GM21528 (cell line): ENCODE results near the gene IMMP2L.
"Not testable (repeated sequence)": the region's sequence is repeated elsewhere in the genome, so short reads cannot be mapped to it uniquely, and the experiment has no call there.

Experiments
- ATAC-seq: cut with Tn5 transposase; IDR thresholded peaks from one replicate; pipeline ENCODE4 v1.9.1; 2021; ENCODE audit warnings: mild to moderate bottlenecking, moderate library complexity; ENCODE audit not compliant: unreplicated experiment, low FRiP score

Gene IMMP2L

DNA sequence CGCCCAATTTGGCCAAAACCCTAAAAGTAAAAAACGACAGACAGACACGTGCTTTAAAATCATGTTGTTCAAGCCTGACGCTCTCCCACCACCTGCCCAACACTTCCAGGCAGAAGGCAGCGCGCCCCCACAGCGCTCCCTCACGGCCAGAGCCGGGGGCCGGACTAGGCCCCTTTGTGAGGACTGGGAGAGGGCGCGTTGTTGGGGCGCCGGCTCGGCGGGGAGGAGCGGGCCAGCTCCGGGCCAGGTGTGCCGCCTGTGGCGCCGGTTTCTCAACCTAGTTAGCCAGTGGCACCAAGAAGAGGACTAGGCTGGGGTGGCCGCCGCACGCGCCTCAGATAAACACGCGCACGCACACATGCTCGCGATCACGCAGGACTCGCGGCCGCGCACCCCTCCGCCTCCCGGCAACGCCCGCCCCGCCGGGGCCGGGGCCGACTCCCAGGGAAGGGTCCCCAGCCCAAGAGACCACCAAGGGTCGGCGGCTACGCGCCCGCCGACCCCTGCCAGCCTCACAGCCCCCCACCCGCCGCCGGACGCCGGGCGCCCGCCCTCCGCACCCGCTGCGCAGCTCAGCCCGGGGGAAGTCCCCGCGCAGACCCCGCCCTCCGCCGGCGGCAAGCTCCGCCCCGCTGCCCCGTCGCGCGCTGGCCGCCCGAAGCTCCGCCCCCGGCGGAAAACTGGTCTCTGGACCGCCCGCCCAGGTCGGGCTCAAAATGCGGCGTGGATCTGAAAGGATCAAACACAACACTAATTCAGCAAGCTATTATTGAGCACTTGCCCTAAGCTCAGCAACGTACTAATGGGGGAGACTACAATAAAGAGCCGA, at the start of gene IMMP2L:
IMMP2L (minus strand) TSS at position 589 of the 829 bp plus-strand sequence.
- ATAC-seq: peak; percentile 92

DNA sequence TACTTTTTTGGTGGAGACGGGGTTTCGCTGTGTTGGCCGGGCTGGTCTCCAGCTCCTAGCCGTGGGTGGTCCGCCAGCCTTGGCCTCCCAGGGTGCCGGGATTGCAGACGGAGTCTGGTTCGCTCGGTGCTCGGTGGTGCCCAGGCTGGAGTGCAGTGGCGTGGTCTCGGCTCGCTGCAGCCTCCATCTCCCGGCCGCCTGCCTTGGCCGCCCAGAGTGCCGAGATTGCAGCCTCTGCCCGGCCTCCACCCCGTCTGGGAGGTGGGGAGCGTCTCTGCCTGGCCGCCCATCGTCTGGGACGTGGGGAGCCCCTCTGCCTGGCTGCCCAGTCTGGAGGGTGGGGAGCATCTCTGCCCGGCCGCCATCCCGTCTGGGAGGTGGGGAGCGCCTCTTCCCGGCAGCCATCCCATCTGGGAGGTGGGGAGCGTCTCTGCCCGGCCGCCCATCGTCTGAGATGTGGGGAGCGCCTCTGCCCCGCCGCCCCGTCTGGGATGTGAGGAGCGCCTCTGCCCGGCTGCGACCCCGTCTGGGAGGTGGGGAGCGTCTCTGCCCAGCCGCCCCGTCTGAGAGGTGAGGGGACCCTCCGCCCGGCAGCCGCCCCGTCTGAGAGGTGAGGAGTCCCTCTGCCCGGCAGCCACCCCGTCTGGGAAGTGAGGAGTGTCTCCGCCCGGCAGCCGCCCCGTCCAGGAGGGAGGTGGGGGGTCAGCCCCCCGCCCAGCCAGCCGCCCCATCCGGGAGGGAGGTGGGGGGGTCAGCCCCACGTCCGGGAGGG, 47.4 kb upstream of the IMMP2L start:
- not testable (repeated sequence) for ATAC-seq

DNA sequence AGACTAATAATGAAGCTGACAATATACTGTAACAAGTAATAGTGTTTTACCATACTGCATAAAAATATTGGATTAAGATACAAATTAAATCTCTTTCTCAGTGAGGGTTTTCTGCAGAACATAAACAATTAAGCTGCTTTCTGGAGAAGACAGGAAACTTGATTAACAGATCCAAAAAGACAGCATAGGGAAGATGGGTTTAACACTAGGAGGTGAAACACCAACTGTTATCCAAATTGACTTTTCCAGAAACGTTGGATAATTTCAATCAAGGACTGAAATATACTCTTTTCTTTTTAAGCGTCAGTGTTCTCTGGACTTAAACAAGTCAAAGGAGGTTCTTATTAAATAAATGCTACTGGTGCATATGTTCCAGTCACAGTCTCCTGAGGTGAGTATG, 45.3 kb upstream of the IMMP2L start:
- no peak for ATAC-seq

DNA sequence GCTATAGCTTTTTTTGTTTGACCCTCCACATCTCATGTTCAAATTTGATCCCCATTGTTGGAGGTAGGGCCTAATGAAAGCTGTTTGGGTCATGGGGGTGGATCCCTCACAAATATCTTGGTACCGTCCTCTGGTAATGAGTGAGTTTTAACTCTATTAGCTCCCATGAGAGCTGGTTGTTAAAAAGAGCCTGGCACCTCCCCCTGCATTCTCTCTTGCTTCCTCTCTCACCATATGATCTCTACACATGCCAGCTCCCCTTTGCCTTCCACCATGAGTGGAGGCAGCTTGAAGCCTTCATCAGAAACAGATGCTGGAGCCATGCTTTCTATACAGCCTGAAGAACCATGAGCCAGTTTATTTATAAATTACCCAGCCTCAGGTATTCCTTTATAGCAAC, 43.0 kb upstream of the IMMP2L start:
- ATAC-seq: no peak

DNA sequence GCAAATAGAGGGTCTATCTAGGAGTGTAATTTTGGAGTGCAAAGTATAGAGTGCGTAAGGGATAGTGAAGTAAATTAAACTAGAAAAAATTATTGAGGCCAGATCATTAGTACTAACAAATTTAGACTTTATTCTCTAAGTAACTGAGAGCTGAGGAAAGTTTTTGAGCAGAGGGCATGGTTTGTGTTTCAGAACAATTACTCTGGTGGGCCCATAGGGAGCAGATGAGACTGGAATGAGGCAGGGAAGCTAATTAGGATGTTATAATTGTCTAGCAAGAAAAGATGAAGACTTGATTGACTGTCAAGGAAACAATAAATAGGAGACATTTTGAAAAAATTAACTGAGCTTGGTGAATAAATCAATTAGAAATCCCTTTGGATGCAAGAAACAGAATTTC, 37.8 kb upstream of the IMMP2L start:
- no peak for ATAC-seq

DNA sequence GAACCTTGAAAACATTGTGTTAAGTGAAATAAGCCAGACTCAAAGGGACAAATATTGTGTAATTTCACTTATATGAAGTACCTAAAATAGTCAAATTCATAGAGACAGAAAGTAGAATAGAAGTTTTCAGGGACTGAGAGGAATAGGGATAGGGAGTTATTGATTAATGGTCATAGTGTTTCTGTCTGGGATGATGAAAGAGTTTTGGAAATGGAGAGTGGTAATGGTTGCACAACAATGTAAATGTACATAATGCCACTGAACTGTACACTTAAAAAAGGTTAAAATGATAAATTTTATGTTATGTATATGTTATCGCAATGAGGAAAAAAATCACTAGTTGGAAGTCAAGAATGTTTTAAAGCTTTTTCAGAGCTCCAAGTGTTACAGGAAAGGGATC, 33.5 kb upstream of the IMMP2L start:
- ATAC-seq: no peak

DNA sequence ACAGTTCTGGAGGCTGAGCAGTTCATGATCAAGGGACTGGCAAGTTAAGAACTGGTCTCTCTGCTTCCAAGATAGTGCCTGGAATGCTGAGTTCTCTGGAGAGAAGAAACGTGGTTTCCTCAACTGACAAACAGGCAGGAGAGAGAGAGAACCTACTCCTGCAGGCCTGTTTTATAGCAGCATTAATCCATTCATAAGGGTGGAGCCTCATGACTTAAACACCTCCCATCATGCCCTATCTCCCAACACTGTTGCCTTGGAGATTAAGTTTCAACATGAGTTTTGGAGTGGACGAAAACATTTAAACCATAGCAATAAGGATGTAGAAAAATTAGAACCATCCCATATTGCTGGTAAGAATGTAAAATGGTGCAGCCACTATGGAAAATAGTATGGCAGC, 32.3 kb upstream of the IMMP2L start:
- ATAC-seq: no peak

DNA sequence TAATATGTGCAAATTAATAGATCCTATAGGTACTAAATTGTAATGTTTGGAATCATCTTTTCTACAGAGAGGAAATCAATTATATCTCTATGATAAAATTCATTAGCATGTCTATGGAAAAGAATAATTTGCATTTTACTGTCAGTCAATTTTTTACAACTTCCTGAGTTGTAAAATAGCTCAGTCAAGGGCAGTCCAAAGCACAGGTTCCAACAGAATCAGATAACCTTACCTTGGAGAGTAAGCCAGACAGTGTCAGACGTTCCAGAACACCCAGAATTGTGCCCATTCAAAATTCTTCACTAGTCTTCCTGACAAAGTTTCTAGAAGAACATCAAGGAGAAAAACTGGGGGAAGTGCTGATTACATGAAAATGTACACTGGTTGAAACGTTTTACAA, 31.1 kb upstream of the IMMP2L start:
- ATAC-seq: no peak

DNA sequence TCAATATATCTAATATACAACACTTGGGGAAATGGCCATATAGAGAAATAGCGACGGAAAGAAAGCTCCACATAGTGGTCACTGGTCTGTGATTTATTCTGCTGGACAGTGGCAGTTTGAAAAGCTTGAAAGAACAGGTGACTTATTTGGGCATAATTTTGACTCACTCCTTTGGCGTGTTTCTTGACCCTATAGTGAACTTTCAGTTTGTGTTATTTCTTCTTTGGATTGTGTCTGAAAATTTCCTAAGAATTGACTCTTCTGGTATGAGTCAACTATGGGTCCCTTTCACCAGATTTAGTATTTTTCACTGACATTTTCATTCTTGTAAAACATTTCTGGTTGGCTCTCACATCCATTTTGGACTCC, 25.8 kb upstream of the IMMP2L start:
- ATAC-seq: no peak

DNA sequence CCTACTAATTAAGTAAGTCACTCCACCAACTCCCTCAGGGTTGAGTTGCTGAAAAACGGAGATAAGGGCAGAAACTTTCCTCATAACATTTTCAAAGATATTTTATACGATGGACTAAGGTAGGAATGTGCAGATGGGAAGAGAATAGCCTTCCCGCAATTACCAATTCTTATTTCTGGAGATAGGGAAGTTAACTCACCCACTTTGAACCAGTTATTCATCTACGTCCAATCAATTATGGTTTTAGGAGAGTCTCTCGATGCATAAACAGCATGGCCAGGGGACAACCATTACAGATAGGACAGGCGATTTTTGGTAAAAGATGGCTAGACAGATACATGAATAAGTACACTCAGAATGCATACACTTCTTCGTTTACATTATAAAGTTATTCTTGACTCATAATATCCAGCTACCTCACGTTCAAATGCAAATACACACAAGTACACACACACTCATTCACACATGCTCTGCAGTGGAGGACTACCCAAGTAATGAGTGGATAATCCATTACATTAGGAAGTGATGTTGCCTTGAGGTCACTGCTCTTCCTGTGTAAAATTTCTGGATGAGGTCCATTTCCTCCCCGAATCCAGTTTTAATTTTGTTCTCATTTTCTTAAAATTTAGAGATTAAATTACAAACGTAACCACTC, 25.2 kb upstream of the IMMP2L start:
- no peak for ATAC-seq

DNA sequence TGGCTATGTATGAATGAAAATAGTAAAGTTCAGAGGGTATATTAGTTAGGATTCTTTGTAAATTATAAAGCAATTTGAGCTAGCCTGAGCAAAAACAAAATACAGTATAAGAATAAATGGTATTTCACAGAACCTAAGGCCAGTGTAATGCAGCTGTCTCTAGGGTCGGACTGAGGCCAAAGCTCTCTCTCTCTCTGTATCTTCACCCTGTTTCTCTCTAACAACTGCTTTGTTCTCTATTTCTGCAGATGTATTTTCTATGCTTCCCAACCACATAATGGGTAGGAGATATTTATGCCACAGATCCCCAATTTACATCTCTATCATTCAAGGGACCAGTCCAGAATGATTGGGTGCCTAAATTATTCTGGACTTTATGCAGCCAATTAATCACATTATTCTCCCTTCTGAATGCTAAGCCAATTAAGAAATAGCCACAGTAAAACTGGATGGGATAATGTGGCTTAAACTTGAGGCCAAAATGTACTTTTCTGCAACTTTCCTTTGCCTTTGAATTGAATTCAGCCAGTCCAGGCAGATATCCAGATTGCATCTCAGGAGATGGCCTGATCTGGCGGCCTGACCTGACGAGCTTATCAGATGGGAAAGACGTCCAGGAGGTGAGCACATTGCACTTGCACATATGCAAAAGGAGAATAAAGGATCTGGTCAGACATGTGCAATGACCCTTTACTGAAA, 24.6 kb upstream of the IMMP2L start:
- no peak for ATAC-seq

DNA sequence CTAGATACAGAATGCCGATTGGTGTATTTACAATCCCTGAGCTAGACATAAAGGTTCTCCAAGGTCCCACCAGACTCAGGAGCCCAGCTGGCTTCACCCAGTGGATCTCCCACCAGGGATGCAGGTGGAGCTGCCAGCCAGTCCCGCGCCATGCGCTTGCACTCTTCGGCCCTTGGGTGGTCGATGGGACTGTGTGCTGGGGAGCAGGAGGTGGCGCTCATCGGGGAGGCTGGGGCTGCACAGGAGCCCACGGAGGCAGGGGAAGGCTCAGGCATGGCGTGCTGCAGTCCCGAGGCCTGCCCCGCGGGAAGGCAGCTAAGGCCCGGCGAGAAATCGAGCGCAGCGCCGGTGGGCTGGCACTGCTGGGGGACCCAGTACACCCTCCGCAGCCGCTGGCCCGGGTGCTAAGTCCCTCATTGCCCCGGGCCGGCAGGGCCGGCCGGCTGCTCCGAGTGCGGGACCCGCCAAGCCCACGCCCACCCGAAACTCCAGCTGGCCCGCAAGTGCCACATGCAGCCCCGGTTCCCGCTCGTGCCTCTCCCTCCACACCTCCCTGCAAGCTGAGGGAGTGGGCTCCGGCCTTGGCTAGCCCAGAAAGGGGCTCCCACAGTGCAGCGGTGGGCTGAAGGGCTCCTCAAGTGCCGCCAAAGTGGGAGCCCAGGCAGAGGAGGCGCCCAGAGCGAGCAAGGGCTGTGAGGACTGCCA, 19.6 kb upstream of the IMMP2L start:
- not testable (repeated sequence) for ATAC-seq

DNA sequence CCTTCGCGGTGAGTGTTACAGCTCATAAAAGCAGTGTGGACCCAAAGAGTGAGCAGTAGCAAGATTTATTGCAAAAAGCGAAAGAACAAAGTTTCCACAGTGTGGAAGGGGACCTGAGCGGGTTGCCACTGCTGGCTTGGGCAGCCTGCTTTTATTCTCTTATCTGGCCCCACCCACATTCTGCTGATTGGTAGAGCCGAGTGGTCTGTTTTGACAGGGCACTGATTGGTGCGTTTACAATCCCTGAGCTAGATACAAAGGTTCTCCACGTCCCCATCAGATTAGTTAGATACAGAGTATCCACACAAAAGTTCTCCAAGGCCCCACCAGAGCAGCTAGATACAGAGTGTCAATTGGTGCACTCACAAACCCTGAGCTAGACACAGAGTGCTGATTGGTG, 18.9 kb upstream of the IMMP2L start:
- not testable (repeated sequence) for ATAC-seq

DNA sequence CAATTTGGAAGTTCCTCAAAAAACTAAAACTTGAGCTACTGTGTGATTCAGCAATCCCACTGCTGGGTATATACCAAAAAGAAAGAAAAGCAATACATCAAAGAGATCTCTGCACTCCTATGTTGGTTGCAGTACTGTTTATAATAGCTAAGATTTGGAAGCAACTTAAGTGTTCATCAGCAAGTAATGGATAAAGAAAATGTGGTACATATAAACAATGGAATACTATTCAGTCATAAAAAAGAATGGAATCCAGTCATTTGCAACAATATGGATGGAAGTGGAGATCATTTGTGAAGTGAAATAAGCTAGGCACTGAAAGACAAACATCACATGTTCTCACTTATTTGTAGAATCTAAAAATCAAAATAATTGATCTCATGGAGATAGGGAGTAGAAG, 16.5 kb upstream of the IMMP2L start:
- no peak for ATAC-seq

DNA sequence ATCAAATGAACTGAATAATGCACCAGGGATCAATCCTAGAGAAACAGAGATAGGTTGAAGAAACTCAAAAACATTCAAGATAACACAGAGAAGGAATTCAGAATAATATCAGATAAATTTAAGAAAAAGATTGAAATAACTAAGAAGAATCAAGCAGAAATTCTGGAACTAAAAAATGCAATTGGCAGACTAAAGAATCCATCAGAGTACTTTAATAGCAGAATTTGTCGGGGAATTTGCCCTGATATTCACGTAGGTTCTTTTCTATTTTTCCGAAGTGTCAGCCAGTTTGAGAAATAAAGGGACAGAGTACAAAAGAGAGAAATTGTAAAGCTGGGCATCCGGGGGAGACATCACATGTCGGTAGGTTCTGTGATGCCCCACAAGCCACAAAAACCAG, 9.4 kb upstream of the IMMP2L start:
- ATAC-seq: no peak

DNA sequence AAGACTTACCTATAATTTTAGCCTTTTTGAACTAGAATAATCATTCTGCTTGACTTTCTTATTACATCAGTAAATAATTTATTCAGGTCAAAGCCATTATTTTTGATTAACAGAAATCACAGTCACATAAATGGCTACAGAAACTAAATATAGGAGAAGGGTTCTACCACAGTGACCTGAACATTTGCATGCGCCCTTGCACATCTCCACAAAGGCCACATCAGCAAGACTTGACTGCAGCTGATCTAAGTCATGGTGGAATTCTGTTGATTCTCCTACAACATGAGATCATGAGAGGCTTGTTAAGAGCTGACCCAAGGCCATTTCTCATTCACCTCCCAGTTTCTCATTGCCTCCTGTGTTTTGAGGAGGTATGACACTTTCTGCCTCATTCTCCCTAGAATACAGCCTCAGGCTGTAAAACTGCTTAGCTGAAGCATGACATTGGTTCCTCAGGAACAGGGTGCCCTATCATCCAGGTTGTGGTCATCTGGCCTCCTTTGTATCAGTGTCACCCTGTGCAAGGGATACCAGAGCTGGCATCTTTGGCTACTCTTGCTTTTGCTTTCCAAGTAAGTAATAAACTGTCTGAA, 6.7 kb upstream of the IMMP2L start:
- ATAC-seq: peak; percentile 88

DNA sequence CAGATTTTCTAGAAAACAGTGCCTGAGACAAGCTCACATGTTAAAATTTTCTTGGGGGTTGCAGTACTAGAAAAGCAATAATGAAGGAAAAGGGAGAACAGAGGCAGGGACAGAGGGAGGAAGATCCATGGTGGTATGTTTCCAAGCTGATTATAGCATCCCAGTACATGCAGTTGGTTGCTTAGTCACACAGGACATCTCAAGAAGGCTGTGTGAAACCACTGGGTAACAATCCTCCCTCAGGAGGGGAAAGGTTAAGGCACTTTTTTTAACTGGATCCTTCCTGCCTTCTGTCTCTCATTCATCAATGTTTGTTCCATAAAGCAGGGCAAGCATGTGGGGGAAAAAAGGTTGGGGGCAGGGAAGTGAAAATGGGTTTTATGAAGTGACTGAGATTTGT, 6.1 kb upstream of the IMMP2L start:
- no peak for ATAC-seq

DNA sequence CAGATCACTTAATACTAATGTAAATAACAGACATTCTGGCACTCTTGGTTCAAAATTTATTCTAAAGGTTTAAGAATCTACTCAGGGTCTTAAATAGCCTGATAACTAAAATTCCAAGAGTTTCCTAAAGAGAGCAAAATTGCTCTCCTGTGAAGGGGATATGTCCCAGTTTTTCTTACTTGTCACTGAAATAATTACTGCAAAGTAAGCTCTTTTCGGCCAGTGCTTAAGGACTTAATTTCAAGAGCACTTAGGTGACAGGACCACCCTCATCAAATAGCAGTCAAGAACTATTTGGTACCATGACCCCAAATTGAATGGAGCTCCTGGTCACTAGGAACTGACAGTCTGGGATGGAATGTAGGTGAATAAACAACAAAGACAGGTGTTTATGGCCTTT, 1.8 kb upstream of the IMMP2L start:
- ATAC-seq: no peak

DNA sequence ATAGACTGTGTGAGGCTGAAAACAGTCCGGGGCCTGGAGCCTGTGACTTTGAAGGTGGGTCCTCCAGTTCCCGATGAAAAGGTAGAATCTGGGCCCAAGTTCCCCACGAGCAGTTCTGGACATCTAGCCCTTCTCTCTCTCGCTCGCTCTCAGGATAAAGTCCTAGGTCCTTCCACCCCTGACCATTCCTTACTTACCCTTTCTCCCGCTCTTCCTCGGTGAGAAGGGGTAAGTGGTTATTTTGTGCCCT, 713 bp downstream of the IMMP2L start:
- no peak for ATAC-seq
